Astrocyte (in vitro differentiated cells and primary cell): ENCODE measurements around the gene CD3E.

Source experiments
- EZH2 ChIP-seq: IDR thresholded peaks from 2 replicates; pipeline ENCODE4 v1.6.1; 2012; ENCODE audit warnings: mild to moderate bottlenecking, low read length, inconsistent platforms; ENCODE audit not compliant: insufficient read depth
- TF ChIP-seq, protein P1 (sequence below): IDR thresholded peaks from 2 replicates; pipeline ENCODE4 v1.5.1; 2011; ENCODE audit warnings: low read depth, mild to moderate bottlenecking, inconsistent platforms, low read length, moderate library complexity; ENCODE audit not compliant: insufficient read depth

- TF ChIP-seq, protein P1, sequence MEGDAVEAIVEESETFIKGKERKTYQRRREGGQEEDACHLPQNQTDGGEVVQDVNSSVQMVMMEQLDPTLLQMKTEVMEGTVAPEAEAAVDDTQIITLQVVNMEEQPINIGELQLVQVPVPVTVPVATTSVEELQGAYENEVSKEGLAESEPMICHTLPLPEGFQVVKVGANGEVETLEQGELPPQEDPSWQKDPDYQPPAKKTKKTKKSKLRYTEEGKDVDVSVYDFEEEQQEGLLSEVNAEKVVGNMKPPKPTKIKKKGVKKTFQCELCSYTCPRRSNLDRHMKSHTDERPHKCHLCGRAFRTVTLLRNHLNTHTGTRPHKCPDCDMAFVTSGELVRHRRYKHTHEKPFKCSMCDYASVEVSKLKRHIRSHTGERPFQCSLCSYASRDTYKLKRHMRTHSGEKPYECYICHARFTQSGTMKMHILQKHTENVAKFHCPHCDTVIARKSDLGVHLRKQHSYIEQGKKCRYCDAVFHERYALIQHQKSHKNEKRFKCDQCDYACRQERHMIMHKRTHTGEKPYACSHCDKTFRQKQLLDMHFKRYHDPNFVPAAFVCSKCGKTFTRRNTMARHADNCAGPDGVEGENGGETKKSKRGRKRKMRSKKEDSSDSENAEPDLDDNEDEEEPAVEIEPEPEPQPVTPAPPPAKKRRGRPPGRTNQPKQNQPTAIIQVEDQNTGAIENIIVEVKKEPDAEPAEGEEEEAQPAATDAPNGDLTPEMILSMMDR, result no peak
- TF ChIP-seq EZH2, result no peak
Measured at GRCh38 chr11:118325283-118325682, 20.8 kb downstream of the CD3E start.
